GM21381 (cell line): ENCODE data around the gene ARHGEF1.

Experiments used
- ATAC-seq: cut with Tn5 transposase; IDR thresholded peaks from one replicate; pipeline ENCODE4 v1.9.1; 2021; ENCODE audit warnings: mild to moderate bottlenecking, moderate library complexity; ENCODE audit not compliant: unreplicated experiment

Gene ARHGEF1

DNA sequence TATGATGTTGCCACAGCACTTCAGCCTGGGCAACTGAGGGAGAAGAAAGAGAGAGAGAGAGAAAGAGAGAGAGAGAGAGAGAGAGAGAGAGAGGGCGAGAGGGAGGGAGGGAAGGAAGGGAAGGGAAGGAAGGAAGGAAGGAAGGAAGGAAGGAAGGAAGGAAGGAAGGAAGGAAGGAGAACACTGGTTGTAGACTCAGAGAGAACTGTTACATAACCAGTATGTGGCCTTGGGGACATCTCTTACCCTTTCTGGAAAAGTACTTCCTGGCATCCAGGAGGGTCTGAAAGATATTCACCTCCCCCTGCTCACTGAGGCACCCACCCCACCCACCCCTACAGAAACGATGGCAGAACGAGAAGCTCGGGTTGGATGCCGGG, 2.7 kb upstream of the ARHGEF1 start:
- no peak for ATAC-seq

DNA sequence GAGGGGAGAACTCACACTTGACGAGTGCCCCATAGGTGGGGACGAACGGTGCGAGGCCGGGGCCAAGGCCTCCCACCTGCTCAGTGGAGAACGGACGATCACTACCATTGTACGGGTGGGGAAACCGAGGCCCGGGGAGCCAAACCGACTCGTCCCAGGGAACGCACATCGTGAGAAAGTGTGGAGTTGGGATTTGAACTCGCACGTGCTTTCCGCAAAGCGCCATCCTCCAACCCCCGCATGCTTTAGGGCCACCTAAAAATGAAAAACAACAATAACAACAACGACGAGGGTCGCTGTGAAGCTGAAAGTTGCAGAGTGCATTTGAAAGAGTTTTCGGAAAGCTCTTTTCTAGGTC, 458 bp downstream of the ARHGEF1 start:
- ATAC-seq = no peak

DNA sequence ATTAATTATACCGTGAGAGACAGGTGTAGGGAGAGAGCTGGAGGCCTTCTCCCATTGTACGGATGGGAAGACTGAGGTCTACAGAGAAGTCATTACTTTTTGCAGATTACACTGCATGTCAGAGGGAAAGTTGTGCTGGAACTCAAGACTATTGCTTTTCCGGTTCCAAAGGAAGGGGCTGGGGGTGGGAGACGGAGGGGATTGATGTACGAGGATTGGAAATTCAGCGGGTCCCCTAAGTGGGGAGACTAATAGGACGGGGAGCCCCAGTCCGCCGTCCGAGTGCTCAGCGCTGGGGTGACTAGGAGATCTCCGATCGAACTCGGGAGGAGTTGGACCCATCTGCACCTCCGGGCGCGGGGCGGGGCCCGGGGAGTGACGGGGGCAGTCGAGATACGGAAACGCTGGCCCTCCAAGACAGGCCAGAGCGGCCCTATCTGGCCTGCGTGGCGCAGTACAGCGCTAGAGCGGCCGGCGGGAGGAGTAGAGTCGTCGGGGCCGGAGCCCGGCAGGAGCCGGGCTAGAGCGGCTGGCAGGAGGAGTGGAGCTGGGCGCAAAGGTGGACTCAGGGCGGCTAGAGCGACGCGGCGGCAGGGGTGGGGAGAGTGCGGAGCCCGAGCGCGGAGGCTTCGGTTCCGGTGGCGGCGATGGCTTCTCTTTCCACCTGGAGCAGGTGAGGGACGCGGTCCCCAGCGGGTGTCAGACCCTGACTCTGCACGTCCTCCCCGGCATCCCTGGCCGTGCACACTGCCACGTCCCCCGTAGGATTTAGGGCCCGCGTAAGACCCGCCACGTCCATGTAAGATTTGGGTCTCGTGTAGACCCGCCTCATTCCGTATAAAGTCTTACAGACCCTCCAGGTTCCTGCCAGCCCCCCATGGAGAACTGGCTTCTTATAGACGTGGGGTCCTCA, 1.1 kb downstream of the ARHGEF1 start:
- peak; percentile 75 for ATAC-seq

DNA sequence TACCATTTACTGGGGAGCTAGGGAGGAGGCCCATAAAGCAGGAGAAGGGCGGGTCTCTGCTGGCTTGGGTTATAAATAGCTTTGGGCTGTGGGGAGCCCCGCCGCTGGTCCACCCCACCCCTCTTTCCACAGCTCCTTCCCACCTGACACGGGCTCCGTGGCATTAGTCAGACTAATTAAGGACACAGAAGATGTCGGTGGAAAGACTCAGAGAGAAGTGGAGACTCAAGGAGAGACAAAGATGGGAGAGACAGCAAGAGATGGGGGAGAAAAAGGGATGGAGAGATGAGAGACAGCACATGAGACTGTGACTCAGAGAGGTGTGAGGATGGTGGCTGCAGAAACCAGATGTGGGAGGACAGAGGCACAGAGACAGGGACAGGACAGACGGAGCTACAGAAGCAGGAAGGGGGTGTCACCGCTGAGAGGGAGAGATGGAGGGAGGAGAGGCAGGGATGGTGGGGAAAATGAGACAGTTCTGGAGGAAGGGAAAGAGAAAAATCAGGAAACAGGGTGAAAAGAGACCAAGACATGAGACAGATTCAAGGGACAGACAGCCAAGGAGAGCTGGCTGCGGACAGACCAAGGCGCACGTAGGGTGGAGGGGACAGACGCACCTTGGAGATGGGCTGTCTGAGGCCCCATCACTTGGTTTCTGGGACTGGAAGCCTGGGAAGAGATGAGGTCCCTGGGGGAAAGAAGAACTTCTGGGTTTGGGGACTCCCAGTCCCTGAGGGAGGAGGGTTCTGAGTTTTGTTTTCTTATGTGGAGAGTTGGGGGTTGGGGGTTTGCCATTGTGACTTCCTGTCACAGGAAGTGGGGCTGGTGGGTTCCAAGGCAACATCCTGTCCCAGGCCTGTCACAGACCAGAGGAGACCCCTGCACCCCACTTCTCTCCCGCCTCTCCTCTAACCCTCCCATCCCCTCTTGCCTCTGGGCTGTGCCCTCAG, 4.1 kb downstream of the ARHGEF1 start:
- ATAC-seq = no peak

DNA sequence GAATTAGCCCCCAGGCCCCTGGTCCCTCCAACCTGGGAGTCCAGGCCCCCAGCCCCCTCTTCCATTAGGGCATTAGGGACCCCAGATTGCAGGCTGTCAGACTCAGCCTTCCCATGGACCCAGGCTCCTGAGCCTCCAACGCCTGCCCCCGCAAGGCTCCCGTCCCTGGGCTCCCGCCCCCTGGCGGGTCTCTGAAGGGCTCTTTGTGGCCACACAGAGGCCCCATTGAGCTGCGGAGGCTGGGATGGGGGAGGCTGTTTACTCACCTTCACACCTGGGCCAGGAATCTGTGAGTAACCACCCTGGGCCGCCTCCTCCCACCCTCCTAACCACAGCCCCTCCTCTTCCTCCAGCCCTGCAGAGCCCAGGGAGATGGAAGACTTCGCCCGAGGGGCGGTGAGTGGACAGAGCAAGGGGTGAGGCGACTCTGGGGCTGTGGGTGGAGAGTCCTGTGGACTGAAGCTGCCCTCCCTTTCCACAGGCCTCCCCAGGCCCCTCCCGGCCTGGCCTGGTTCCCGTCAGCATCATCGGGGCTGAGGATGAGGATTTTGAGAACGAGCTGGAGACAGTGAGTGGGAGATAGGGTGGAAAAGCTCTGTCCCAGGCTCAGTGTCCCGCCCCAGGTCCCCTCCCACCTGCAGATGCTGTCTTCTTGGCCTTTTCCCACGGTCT, 4.9 kb downstream of the ARHGEF1 start:
- ATAC-seq = no peak

DNA sequence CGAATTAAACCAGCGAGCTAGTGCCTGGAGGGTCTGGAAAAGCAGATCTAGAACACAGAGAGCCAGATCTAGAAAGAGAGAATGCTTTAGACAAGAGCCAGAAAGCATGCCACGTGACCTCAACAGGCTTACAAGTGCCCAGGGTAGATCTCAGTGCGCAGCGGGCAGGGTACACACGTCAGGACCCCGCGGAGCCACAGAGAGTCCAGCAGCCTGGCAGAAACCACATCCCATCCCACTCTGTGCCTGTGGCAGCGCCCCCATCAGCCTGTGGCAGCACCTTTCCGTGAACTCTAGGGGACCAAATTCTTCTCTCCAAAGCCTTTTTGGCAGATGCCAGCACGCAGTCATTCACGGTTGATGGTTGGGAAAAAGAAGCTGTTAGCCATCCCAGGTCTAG, 5.9 kb downstream of the ARHGEF1 start:
- ATAC-seq = no peak

DNA sequence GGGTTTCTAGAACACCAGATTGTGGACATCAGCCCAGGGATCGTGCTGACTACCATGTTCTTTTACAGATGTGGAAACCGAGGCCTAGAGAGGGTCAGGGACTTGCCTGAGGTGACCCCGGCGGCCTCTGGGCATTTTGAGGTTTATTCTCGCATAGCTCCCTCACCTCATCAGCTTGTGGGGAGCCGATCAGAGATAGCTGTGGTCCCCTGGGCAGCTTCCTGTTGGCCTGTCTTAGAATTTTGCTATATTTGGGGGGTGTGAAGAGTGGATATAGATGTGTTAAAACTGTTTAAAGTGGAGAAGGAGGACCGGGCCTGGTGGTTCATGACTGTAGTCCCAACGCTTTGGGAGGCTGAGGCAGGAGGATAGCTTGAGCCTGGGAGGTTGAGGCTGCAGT, 6.9 kb downstream of the ARHGEF1 start:
- no peak for ATAC-seq

- ATAC-seq = no peak
Observed at GRCh38 chr19:41890936-41891335, 8.0 kb downstream of the ARHGEF1 start.

- ATAC-seq = no peak
Observed at GRCh38 chr19:41892173-41892902, 9.4 kb downstream of the ARHGEF1 start.

- no peak for ATAC-seq
Observed at GRCh38 chr19:41893899-41894298, 10.9 kb downstream of the ARHGEF1 start.

GRCh38 chr19:41894350-41894749, 11.4 kb downstream of the ARHGEF1 start:
- ATAC-seq = no peak

- no peak for ATAC-seq
Observed at GRCh38 chr19:41895745-41896580, 13.0 kb downstream of the ARHGEF1 start.

DNA sequence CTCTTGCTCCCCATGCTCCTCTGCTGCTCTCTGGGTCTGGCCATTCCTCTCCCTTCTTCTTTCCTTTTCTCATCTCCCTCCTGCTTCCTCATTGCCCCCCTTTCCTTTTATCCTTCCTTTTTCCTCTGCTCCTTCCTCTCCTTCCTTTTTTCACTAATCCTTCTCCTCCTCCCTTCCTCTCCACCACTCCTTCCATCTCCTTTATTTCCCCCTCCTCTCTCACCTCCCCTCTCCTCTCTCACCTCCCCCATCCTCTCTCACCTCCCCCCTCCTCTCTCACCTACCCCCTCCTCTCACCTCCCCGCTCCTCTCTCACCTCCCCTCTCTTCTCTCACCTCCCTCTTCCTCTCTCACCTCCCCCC, 13.6 kb downstream of the ARHGEF1 start:
- no peak for ATAC-seq

- ATAC-seq = no peak
Observed at GRCh38 chr19:41897181-41897580, 14.2 kb downstream of the ARHGEF1 start.

DNA sequence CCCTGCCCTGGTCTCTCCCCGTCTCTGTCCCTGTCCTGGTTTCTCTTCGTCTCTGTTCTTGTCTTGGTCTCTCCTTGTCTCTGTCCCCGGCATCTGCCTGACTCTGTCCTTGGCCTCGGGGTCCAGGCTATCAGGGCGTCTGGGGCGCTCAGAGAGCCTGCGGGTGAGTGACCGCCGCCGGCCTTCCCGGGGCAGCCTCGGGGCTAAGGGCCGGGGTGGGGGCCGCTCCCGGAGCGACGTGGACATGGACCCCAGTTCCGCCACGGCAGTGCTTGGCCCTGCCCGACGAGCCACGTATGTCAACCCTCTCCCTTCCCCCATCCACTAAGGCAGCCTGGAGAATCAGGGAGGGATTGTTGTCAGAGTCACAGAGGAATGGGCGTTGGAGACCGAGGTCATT, 14.8 kb downstream of the ARHGEF1 start:
- ATAC-seq = no peak

GRCh38 chr19:41898235-41898634, 15.3 kb downstream of the ARHGEF1 start:
- no peak for ATAC-seq

GRCh38 chr19:41901707-41902360, 18.9 kb downstream of the ARHGEF1 start:
- ATAC-seq = no peak

GRCh38 chr19:41902594-41902993, 19.6 kb downstream of the ARHGEF1 start:
- no peak for ATAC-seq

DNA sequence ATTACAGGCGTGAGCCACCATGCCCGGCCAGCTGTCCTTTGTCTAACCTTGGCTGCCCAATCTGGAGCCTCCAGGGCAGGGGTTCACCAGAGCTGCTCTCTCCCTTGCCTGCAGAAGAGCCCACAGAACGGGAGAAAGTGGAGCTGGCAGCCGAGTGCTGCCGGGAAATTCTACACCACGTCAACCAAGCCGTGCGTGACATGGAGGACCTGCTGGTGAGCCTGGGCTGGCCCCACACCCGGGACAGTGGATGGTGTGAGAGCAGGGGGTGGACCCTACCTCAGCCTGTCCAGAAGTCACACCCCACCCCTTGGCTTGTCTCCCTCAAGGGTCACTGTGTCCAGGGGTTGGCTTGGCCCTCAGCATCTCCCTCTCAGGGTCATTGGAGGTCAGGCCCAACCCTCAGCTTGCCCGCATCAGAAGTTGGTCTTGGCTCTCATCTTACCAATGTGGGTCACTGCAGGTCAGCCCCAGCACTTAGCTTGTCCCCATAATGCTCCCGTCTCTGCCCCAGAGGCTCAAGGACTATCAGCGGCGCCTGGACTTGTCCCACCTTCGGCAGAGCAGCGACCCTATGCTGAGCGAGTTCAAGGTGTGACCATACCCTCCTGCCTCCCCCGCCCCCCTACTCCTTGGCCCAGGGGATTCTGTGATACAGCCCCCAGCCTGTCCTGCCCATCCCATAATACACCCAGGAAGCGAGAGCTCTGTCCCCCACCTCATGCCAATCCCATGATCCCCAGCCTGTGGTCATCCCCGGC, 20.4 kb downstream of the ARHGEF1 start:
- ATAC-seq = no peak
